ENCODE results near the gene MMP19.

- TF ChIP-seq CTCF (IDR thresholded peaks at IDR 0.05; ENCODE audit: low read length): no peak
- no peak for TF ChIP-seq EZH2 (IDR thresholded peaks at IDR 0.05; ENCODE audit: borderline replicate concordance, low read length)
Measured at GRCh38 chr12:55875704-55876467, 33.1 kb upstream of the MMP19 start.
